GM18511 (cell line): ENCODE measurements around the gene USP19.
A peak's percentile ranks its signal among the peaks of the same experiment; 100 is the strongest.

ENCODE experiments used
- ATAC-seq: cut with Tn5 transposase; IDR thresholded peaks from one replicate; pipeline ENCODE4 v1.9.1; 2021; ENCODE audit warnings: mild to moderate bottlenecking, moderate library complexity; ENCODE audit not compliant: unreplicated experiment

Gene USP19

GRCh38 chr3:49133226-49133951 lies 12.8 kb upstream of the USP19 start:
- ATAC-seq, result no peak

GRCh38 chr3:49132437-49133225 lies 12.0 kb upstream of the USP19 start, which contains the start of gene LAMB2:
LAMB2 (minus strand) TSS chr3:49133050; CDS start chr3:49132867, 183 bp downstream.
- no peak for ATAC-seq

DNA sequence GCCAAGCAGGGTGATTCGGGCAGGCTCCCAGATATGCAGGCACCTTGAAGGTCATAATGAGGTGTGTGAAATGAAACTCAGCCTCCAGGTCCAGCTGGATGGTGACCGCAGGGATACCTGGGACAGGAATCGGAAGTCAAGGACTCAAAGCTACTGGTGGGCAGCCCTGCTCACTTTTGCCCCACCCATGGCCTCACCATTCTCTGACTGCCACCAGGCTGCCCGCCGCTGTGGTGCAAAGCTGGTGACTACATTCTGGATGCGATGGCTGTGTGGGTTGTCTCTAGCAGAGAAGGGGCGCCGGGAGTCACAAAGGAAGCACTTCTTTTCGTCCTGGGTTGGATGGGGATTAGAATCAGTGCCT lies 11.4 kb upstream of the USP19 start:
- no peak for ATAC-seq

DNA sequence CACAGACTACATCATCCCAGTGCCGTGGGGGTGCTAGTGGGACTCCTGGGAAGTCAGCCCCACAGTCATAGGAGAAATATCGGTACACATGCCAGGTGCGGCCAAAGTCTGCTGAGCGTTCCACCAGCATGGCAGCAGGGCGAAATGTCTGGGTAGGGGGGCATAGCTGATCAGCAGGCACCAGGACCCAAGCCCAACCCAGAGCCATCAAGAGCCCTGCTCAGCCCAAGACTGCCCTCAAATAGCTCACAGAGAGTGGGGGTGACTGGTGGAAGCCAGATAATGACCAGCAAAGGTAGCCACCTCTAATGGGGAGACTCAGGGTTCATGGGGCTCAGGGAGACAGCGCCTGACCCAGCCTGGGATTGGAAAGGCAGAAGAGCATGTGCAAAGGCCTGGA lies 11.0 kb upstream of the USP19 start:
- no peak for ATAC-seq

DNA sequence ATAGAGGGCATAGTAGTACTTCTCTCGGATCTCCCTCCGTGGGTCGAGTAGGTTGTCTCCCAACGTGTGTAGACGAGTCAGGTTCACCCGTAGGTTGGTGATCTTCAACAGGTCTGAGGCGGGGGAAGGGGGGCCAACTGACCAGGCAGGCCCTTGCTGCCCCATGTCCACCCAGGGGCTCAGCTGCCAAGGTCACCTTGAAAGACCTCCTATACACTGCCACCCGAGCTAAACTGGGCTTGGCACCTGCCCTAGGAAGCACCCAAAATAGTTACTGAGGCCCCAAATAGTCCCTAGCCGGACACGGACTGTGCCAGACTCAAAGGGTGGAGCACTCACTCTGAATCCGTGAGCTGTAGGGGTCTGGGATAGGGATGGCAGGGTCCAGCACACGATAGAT lies 10.4 kb upstream of the USP19 start:
- ATAC-seq, result no peak

DNA sequence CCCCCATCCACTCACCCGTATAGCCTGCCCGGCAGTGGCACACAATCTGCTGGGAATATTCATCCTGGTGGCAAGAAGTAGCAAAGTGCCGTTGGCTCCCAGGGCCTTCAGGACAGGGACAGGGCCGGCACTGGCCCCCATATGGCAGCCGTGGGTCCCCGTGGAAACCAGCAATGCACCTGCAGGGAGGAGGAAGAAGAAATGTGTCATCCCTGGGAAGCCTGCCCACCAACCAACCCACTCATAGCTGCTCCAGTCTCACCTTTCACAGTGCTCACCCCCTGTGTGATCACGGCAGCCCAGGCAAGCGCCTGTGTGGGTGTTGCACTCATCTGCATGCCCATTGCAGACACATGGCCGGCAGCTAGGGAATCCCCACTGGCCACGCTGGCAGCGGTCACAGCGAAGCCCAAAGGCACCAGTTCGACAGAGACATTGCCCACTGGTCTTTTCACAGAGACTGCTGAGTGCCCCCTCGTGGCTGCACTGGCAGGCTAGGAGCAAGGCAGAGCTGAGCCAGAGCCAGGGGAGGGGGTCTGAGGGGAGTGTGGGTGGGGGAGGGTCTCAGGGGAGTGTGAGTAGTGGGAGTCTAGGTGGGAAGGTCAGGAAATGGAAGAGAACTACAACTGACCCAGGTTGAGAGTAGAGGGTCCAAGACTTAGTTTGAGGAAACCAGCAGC lies 4.5 kb upstream of the USP19 start:
- no peak for ATAC-seq

DNA sequence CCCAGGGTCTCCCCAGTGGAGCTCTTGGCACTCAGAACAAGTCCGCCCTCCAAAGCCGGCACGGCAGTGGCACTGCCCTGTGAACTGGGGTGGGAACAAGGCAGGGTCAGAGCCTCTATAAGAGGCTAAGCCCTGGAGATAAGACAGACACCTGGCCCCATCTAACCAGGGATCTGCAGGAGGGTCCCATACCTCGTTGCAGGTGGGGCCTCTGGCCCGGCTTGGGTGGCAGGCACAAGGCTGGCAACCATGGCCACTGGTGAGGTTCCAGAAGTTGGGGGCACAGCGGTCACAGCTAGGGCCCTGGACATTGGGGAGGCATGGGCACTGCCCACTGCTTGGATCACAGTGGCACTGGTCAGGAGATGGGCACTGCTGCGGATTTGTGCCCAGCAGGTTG lies 3.6 kb upstream of the USP19 start:
- ATAC-seq, result no peak

GRCh38 chr3:49123687-49124086 lies 3.1 kb upstream of the USP19 start:
- no peak for ATAC-seq

GRCh38 chr3:49122886-49123545 lies 2.4 kb upstream of the USP19 start:
- no peak for ATAC-seq

DNA sequence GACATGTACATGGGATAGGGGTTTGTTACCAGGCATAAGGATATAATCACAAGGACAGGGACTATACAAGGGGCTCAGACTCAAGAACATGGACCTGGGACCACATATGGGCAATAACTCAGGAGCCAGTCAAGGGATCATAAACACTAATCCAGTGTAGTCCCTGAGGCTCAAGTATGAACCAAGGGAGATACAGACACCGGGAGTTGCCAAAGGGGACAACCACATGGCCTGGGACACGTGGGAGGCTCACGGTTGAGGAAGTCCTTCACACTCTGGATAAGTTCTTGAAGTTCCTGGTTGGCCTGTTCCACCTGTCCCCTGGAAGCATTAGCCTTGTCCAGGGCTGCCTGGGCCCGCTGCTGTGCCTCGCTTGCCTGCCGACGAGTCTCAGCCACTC lies 1.8 kb upstream of the USP19 start:
- ATAC-seq, result no peak

DNA sequence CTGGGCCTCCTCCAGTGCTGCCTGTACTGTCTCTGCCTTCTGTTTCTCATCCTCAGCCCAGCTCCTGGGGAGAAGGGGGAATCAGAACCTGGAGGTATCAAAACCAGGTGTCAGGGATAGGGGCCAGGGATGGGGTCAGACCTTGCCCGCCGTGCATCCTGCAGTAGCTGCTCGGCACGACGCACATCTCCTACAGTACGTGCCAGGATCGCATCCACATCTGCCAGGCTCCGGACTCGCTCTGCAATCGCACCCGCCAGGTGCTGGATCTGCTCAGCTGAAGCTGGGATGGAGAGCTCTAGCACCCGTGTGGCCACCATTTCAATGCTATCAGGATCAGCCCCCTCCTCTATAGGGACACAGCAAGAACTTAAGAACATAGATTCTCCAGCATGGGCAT lies 1.4 kb upstream of the USP19 start:
- ATAC-seq, result no peak

- ATAC-seq, result no peak
Measured at GRCh38 chr3:49121132-49121736, 611 bp upstream of the USP19 start.

- ATAC-seq, result peak; percentile 15
Measured at GRCh38 chr3:49120096-49120437, 556 bp downstream of the USP19 start.

DNA sequence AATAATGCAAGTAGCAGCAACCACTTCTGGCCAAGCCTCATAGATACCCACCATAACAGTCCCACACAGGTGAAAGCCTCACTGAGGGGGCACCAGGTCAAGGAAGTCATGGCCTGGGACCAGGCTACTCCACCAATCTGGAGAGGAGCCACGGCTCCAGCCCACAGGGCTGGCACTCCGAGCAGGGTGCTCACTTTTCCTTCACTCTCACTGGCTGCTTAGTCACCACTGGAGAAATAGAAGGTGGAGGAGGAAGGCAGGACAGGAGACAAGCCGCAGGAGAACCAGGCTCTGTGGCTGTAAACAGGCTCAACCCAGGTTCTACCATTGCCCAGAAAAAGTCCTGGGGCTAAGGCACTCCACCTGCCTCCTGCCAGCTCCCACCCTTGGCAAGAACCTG lies 1.2 kb downstream of the USP19 start:
- no peak for ATAC-seq

- no peak for ATAC-seq
Measured at GRCh38 chr3:49119036-49119435, 1.6 kb downstream of the USP19 start.

DNA sequence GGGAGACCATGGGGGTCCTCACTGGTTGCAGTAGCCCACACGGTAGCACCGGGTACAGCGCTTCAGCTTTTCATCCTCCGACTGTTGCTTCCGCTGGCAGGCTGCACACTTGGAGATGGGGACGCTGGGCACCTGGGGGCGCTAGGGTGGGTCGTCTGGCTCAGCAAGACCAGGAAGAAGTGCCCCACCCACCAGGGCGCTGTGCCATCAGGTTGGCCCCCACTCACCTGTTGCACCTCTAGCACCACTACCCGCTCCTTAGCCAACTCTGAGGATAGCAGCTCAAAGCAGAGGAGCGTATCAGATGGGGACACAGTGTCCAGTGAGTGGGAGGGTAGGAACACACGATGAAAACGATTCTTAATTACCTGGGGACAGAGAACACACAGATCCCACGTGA lies 8.4 kb downstream of the USP19 start:
- ATAC-seq, result no peak

GRCh38 chr3:49111347-49111746 lies 9.3 kb downstream of the USP19 start:
- no peak for ATAC-seq

DNA sequence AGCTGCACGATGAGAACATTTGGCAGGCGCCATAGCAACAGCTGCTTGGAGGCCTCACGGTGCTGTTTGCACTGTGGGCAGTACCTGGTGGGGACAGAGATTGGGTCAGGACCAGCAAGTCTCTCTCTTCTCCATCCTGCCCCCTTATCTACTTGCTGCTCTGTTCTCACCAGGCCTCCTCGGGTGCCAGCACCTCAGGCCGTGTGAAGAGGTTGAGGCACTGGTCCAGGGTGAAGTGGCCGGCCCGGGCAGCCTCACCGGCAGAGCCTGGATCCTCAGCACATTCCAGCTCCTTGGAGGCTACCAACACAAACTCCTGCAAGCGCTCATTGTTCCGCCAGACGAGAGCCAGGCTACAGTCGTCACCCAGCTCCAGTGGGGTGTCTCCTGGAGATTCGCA lies 9.8 kb downstream of the USP19 start:
- no peak for ATAC-seq

DNA sequence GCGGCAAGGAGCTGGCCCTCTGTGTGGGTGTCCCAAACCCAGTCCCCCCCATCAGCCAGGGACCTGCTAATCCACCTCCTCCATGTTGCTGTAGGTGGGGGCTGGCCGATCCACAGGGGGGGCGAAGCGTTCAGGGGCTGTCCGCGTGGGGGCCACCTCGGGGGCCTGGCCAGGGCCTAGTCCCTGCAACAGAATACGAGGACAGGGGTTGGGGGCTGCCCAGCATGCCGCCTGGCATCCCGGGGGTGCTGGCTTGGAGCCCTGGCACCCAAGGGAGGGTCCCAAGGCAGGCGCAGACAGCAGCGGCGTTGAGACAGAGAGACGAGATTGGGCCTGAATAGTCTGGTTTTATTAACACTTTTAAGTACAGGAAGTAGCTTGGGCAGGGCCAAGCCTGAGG lies 12.3 kb downstream of the USP19 start:
- ATAC-seq, result no peak

- peak; percentile 94 for ATAC-seq
Measured at GRCh38 chr3:49104427-49105291, 16.0 kb downstream of the USP19 start, which contains the start of gene QARS1. QARS1 (minus strand) TSS chr3:49104757; CDS start chr3:49104733, 24 bp downstream.
